Thyroid gland (tissue), 4 donors: Measurements from ENCODE around the gene BMS1.

ENCODE experiments used
- CTCF ChIP-seq, 6 experiments: fragments of 200-600 bp in 3 of 6; fragments of 450-650 bp in 3 of 6; sonication (generic) in 3 of 6; IDR thresholded peaks; one replicate each; pipeline ENCODE4 v1.5.1; 2016 to 2019; ENCODE audit warnings: antibody characterized with exemption in 6 of 6, mild to moderate bottlenecking in 2 of 6, inconsistent platforms in 1 of 6, moderate library complexity in 1 of 6
- POLR2A ChIP-seq, 2 donors: fragments of 450-650 bp; IDR thresholded peaks; one replicate each; pipeline ENCODE4 v1.6.1; 2017; ENCODE audit warnings: antibody characterized with exemption in 2 of 2, mild to moderate bottlenecking in 2 of 2, moderate library complexity in 1 of 2

GRCh38 chr10:42734536-42734935 is 48.1 kb upstream of the BMS1 start:
- TF ChIP-seq CTCF (IDR thresholded peaks at IDR 0.05) (no peak), POLR2A (IDR thresholded peaks at IDR 0.05) (no peak)
